Measurements from ENCODE around the gene GNAQ. TPM values are rescaled to one million over a fixed set of nuclear protein-coding genes. Genes with fewer than 3 reads are reported as not detected.

The GNAQ gene
- total RNA-seq, 1 experiment from 2014 or later: 28.7 TPM

GRCh38 chr9:77802064-77802463 lies 229.5 kb downstream of the GNAQ start:
- ChIA-PET RAD21 (ENCODE audit: low non-redundant PET in 1 of 2, low total read pairs in 2 of 2, uncharacterized antibody in 2 of 2, unreplicated experiment in 2 of 2) (no interaction called here), CTCF (no interaction called here), POLR2A (no interaction called here)
- H3K4me2 ChIP-seq (ENCODE audit: low read length): no peak overlapping the region
- intact Hi-C loops (cut with micrococcal nuclease): no loop called here
- no peak overlapping the region for H2AFZ ChIP-seq (ENCODE audit: low read depth, low read length, poor library complexity, severe bottlenecking)
- peaks cover 0 to 1% of the 10 kb centered on the region in 2 experiments; a peak in 1 of 4 replicates for H3K4me1 ChIP-seq (ENCODE audit: control insufficient read depth in 1 of 2, insufficient read depth in 2 of 2, low read length in 2 of 2)
- no TSS peak for BruUV-seq (replicated peaks)
- no peak overlapping the region for H3K27ac ChIP-seq (ENCODE audit: low read depth, low read length)
- H3K27me3 ChIP-seq (ENCODE audit: insufficient read depth, low read length): no peaks in the 10 kb centered on the region
- no peaks in the 10 kb centered on the region for H4K20me1 ChIP-seq (ENCODE audit: insufficient read depth)
- DNase-seq (ENCODE audit: low read depth, low spot score) (no peak), ATAC-seq (no peak)
- H3K9me2 ChIP-seq (ENCODE audit: insufficient read depth): no peaks in the 10 kb centered on the region
- no peak overlapping the region for H3K9ac ChIP-seq (ENCODE audit: low read length)
- TF ChIP-seq POLR2AphosphoS5 (IDR thresholded peaks at IDR 0.05; ENCODE audit: low read depth, low read length) (no peak), SP1 (IDR thresholded peaks at IDR 0.05; ENCODE audit: low read depth) (no peak), MAX (IDR thresholded peaks at IDR 0.05) (no peak), FOSL1 (IDR thresholded peaks at IDR 0.05; ENCODE audit: low read depth) (no peak), EZH2phosphoT487 (IDR thresholded peaks at IDR 0.05; ENCODE audit: borderline replicate concordance) (no peak)
- H3K79me2 ChIP-seq (ENCODE audit: insufficient read depth, low read length): no peaks in the 10 kb centered on the region
- no peak overlapping the region for H3K4me3 ChIP-seq (replicated peaks in 1 of 2; ENCODE audit: low read depth in 1 of 2, low read length in 2 of 2)
- no peaks in the 10 kb centered on the region for H3K36me3 ChIP-seq (ENCODE audit: control insufficient read depth in 1 of 2, insufficient read depth in 2 of 2, low read length in 2 of 2)
- H3K9me3 ChIP-seq (ENCODE audit: control insufficient read depth in 1 of 2, insufficient read depth in 1 of 2, low read depth in 1 of 2, low read length in 2 of 2): no peaks in the 10 kb centered on the region

GRCh38 chr9:77800924-77801551 lies 230.6 kb downstream of the GNAQ start:
- H3K9ac ChIP-seq (ENCODE audit: low read length): no peak overlapping the region
- ChIA-PET POLR2A (no interaction called here), CTCF (no interaction called here), RAD21 (ENCODE audit: low non-redundant PET in 1 of 2, low total read pairs in 2 of 2, uncharacterized antibody in 2 of 2, unreplicated experiment in 2 of 2) (no interaction called here)
- no peak for TF ChIP-seq CBX3 (IDR thresholded peaks at IDR 0.05; ENCODE audit: low read depth)
- no peak for TF ChIP-seq EZH2phosphoT487 (IDR thresholded peaks at IDR 0.05; ENCODE audit: borderline replicate concordance)
- TF ChIP-seq ZBTB33 (IDR thresholded peaks at IDR 0.05; ENCODE audit: extremely low read depth, insufficient replicate concordance, low read length): no peak
- no peak for TF ChIP-seq RAD21 (IDR thresholded peaks at IDR 0.05; ENCODE audit: low read depth)
- no peak overlapping the region for H3K27ac ChIP-seq (ENCODE audit: low read depth, low read length)
- BruUV-seq (replicated peaks): no TSS peak
- H3K36me3 ChIP-seq (ENCODE audit: control insufficient read depth in 1 of 2, insufficient read depth in 2 of 2, low read length in 2 of 2): no peaks in the 10 kb centered on the region
- no peak overlapping the region for H3K4me3 ChIP-seq (replicated peaks in 1 of 2; ENCODE audit: low read depth in 1 of 2, low read length in 2 of 2)
- ATAC-seq: no peak
- DNase-seq (ENCODE audit: low read depth, low spot score): no peak
- H2AFZ ChIP-seq (ENCODE audit: low read depth, low read length, poor library complexity, severe bottlenecking): no peak overlapping the region
- no peaks in the 10 kb centered on the region for H3K9me2 ChIP-seq (ENCODE audit: insufficient read depth)
- H3K4me1 ChIP-seq (ENCODE audit: control insufficient read depth in 1 of 2, insufficient read depth in 2 of 2, low read length in 2 of 2): no peaks in the 10 kb centered on the region
- H3K79me2 ChIP-seq (ENCODE audit: insufficient read depth, low read length): no peaks in the 10 kb centered on the region
- no peaks in the 10 kb centered on the region for H4K20me1 ChIP-seq (ENCODE audit: insufficient read depth)
- H3K4me2 ChIP-seq (ENCODE audit: low read length): no peak overlapping the region
- intact Hi-C loops (cut with micrococcal nuclease): no loop called here
- H3K9me3 ChIP-seq (ENCODE audit: control insufficient read depth in 1 of 2, insufficient read depth in 1 of 2, low read depth in 1 of 2, low read length in 2 of 2): no peaks in the 10 kb centered on the region
- no peaks in the 10 kb centered on the region for H3K27me3 ChIP-seq (ENCODE audit: insufficient read depth, low read length)
